Esophagus squamous epithelium (tissue), 4 donors: Measurements from ENCODE around the gene MPC1L.

Source experiments
- POLR2A ChIP-seq, 4 donors: fragments of 450-650 bp; IDR thresholded peaks; one replicate each; pipeline ENCODE4 v1.6.1; 2017; ENCODE audit warnings: antibody characterized with exemption in 4 of 4, mild to moderate bottlenecking in 4 of 4, moderate library complexity in 3 of 4
- TF ChIP-seq, protein P1 (sequence below), 6 experiments: fragments of 450-650 bp in 4 of 6; fragments of 200-600 bp in 2 of 6; sonication (generic) in 2 of 6; IDR thresholded peaks; one replicate each; pipeline ENCODE4 v1.5.1; 2016 to 2019; ENCODE audit warnings: antibody characterized with exemption in 6 of 6, mild to moderate bottlenecking in 4 of 6, moderate library complexity in 4 of 6

- TF ChIP-seq, protein P1, sequence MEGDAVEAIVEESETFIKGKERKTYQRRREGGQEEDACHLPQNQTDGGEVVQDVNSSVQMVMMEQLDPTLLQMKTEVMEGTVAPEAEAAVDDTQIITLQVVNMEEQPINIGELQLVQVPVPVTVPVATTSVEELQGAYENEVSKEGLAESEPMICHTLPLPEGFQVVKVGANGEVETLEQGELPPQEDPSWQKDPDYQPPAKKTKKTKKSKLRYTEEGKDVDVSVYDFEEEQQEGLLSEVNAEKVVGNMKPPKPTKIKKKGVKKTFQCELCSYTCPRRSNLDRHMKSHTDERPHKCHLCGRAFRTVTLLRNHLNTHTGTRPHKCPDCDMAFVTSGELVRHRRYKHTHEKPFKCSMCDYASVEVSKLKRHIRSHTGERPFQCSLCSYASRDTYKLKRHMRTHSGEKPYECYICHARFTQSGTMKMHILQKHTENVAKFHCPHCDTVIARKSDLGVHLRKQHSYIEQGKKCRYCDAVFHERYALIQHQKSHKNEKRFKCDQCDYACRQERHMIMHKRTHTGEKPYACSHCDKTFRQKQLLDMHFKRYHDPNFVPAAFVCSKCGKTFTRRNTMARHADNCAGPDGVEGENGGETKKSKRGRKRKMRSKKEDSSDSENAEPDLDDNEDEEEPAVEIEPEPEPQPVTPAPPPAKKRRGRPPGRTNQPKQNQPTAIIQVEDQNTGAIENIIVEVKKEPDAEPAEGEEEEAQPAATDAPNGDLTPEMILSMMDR (IDR thresholded peaks at IDR 0.05) = no peak
- no peak for TF ChIP-seq POLR2A (IDR thresholded peaks at IDR 0.05)
Measured at GRCh38 chrX:40663880-40664630, 40.8 kb downstream of the MPC1L start.
